Measurements from ENCODE around the gene SHISA5. TPM values are rescaled to one million over a fixed set of nuclear protein-coding genes. Genes with fewer than 3 reads are reported as not detected.

SHISA5 gene
- total and polyA plus RNA-seq, 2 of the 4 experiments (the other 2 are of a cell fraction): 82.3 to 162 TPM

DNA sequence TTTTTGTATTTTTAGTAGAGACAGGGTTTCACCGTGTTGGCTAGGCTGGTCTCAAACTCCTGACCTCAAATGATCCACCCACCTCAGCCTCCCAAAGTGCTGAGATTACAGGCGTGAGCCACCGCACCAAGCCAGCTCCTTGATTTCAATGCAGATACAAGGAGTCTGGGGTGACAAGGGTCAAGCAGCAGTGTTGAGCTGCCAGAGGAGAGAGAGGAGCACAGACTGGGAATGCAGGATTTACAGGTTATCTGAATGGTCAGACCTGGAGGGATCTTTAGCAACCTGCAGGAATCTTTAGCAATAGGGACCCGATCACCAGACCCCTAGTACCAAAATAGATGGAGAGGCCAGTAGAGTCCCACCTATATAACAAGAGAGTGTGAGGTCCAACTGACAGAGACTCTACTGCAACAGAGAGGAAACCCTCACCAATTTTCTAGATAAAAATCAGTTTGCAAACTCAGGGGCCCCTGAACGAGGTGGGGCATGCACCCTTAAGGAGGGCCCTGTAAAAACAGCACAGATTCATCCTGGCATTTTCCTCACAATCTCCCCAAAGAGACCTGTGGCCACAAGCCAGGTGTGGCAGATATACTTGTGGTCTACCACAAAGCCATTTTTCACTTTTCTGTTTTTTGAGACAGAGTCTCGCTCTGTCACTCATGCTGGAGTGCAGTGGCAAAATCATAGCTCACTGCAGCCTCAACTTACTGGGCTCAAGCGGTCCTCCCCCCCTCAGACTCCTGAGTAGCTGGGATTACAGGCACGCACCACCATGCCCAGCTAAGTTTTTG is 10.7 kb upstream of the SHISA5 start:
- H3K56ac ChIP-seq (ENCODE audit: extremely low read depth, insufficient read depth, low read length): no peak overlapping the region
- 100% methylated on average over 2 of the region's 8 CpGs; no CpG with 5 or more reads in 1 of the 2 experiments for WGBS, 2 experiments (ENCODE audit: extremely low coverage in 2 of 2, insufficient read length in 1 of 2)
- TF ChIP-seq NFE2L2 (IDR thresholded peaks at IDR 0.05; ENCODE audit: low read depth, low read length) (no peak), RFX5 (IDR thresholded peaks at IDR 0.05; ENCODE audit: low read depth, low read length) (no peak), RCOR1 (IDR thresholded peaks at IDR 0.05; ENCODE audit: insufficient replicate concordance, low read length) (no peak)
- H4K8ac ChIP-seq (ENCODE audit: low read depth in 2 of 2, low read length in 2 of 2): no peak overlapping the region
- H3K36me3 ChIP-seq (ENCODE audit: control insufficient read depth, insufficient read depth, low read length): peaks cover 3% of the 10 kb centered on the region
- H2AFZ ChIP-seq (replicated peaks; ENCODE audit: low read length, poor library complexity): no peak overlapping the region
- no peak overlapping the region for H2AK5ac ChIP-seq (ENCODE audit: low read depth, low read length)
- H3K9ac ChIP-seq (ENCODE audit: low read depth, low read length): no peak overlapping the region
- DNase-seq (no peak), ATAC-seq (ENCODE audit: low read depth) (no peak)
- CTCF ChIA-PET: no interaction called here
- in situ Hi-C loops (cut with MboI; ENCODE audit: low sequenced_read_pairs) (no loop called here), dilution Hi-C loops (cut with HindIII; ENCODE audit: low sequenced_read_pairs, unreplicated experiment) (no loop called here), intact Hi-C loops (cut with micrococcal nuclease) (no loop called here)
- no peak overlapping the region for H3K4me3 ChIP-seq (ENCODE audit: insufficient read depth, low read depth, low read length)
- POLR2A ChIA-PET (ENCODE audit: unreplicated experiment): no interaction called here
- BruUV-seq (replicated peaks): no TSS peak
- no peak overlapping the region for H2AK9ac ChIP-seq (replicated peaks; ENCODE audit: low read depth, low read length, poor library complexity)
- no peak overlapping the region for H3K4me2 ChIP-seq (ENCODE audit: low read depth, low read length)
- no peaks in the 10 kb centered on the region for H3K79me1 ChIP-seq (ENCODE audit: low read depth in 1 of 2, low read length in 2 of 2)
- no peaks in the 10 kb centered on the region for H3K9me1 ChIP-seq (ENCODE audit: insufficient read depth, low read length)
- H2BK15ac ChIP-seq (ENCODE audit: low read depth, low read length): no peak overlapping the region
- no peak overlapping the region for H3K27ac ChIP-seq (ENCODE audit: insufficient read depth, low read length)
- H4K5ac ChIP-seq (ENCODE audit: low read depth, low read length): no peak overlapping the region
- H3K18ac ChIP-seq (ENCODE audit: low read depth, low read length): no peak overlapping the region
- H3K4me1 ChIP-seq (ENCODE audit: control insufficient read depth, insufficient read depth, low read length): 0 out of 2 replicates have a peak, but pooled peaks cover 2% of the 10 kb centered on the region
- H3K4ac ChIP-seq (ENCODE audit: low read depth, low read length): no peak overlapping the region
- H4K91ac ChIP-seq (ENCODE audit: insufficient read depth, low read depth, low read length): no peak overlapping the region
- H3K27me3 ChIP-seq (ENCODE audit: control insufficient read depth, insufficient read depth, low read length): no peaks in the 10 kb centered on the region
- H3K14ac ChIP-seq (replicated peaks; ENCODE audit: low read depth, low read length): no peak overlapping the region
- no peaks in the 10 kb centered on the region for H4K20me1 ChIP-seq (ENCODE audit: insufficient read depth, low read length)
- no peaks in the 10 kb centered on the region for H3K9me3 ChIP-seq (ENCODE audit: control insufficient read depth, insufficient read depth, low read length)
- H3K23ac ChIP-seq (ENCODE audit: low read depth, low read length): no peak overlapping the region
- H2BK20ac ChIP-seq (ENCODE audit: low read depth, low read length): no peak overlapping the region
- no peak overlapping the region for H2BK120ac ChIP-seq (ENCODE audit: low read depth, low read length)
- no peak overlapping the region for H2BK5ac ChIP-seq (ENCODE audit: low read depth, low read length, poor library complexity, severe bottlenecking)
